Activated gamma-delta T cell treated with anti-CD3 and anti-CD28 coated beads, Interleukin-2, amount 50 U/mL, for 16 hours (primary cell): Measurements from ENCODE around the gene PRR20E.
"Not testable (repeated sequence)": the region's sequence is repeated elsewhere in the genome, so short reads cannot be mapped to it uniquely, and the experiment has no call there.

Experiments
- DNase-seq: peaks from one replicate; pipeline ENCODE4 v3.0.0-alpha.2; 2020; ENCODE audit warnings: low read depth

Gene PRR20E

GRCh38 chr13:57166897-57167296 is at the start of gene PRR20E:
Gene PRR20E (plus strand): TSS chr13:57167197. CDS start chr13:57167584, 387 bp downstream.
- not testable (repeated sequence) for DNase-seq

GRCh38 chr13:57123681-57124080 is 43.3 kb upstream of the PRR20E start:
- no peak for DNase-seq

- no peak for DNase-seq
Observed at GRCh38 chr13:57128909-57129308, 38.1 kb upstream of the PRR20E start.

GRCh38 chr13:57136093-57136492 is 30.9 kb upstream of the PRR20E start:
- no peak for DNase-seq

- no peak for DNase-seq
Observed at GRCh38 chr13:57137585-57137984, 29.4 kb upstream of the PRR20E start.

- DNase-seq, result no peak
Observed at GRCh38 chr13:57138988-57139387, 28.0 kb upstream of the PRR20E start.

- DNase-seq, result not testable (repeated sequence)
Observed at GRCh38 chr13:57139781-57140180, 27.2 kb upstream of the PRR20E start.

GRCh38 chr13:57140235-57140968 is 26.6 kb upstream of the PRR20E start, which contains the start of gene PRR20A:
Gene PRR20A (plus strand): TSS chr13:57140918. CDS start chr13:57141305, 387 bp downstream.
- not testable (repeated sequence) for DNase-seq

- not testable (repeated sequence) for DNase-seq
Observed at GRCh38 chr13:57147188-57147587, 19.8 kb upstream of the PRR20E start, which contains the start of gene PRR20B. Gene PRR20B (plus strand): TSS chr13:57147488. CDS start chr13:57147875, 387 bp downstream.

- DNase-seq, result not testable (repeated sequence)
Observed at GRCh38 chr13:57148106-57148505, 18.9 kb upstream of the PRR20E start.

- DNase-seq, result not testable (repeated sequence)
Observed at GRCh38 chr13:57153761-57154160, 13.2 kb upstream of the PRR20E start, which contains the start of gene PRR20C. Gene PRR20C (plus strand): TSS chr13:57154061. CDS start chr13:57154448, 387 bp downstream.

- DNase-seq, result not testable (repeated sequence)
Observed at GRCh38 chr13:57160332-57160731, 6.7 kb upstream of the PRR20E start, which contains the start of gene PRR20D. Gene PRR20D (plus strand): TSS chr13:57160632. CDS start chr13:57161019, 387 bp downstream.

- DNase-seq, result no peak
Observed at GRCh38 chr13:57191667-57192066, 24.7 kb downstream of the PRR20E start.

- DNase-seq, result no peak
Observed at GRCh38 chr13:57212989-57213388, 46.0 kb downstream of the PRR20E start.
